Measurements from ENCODE around the gene TSKU. TPM values are rescaled to one million over a fixed set of nuclear protein-coding genes. Genes with fewer than 3 reads are reported as not detected.

The TSKU gene
- total and polyA plus RNA-seq, 9 of the 15 experiments (the other 6 are each of a cell fraction or from before 2014, with no cell fraction given), result 0.60 to 11.9 (median 8.4) TPM

DNA sequence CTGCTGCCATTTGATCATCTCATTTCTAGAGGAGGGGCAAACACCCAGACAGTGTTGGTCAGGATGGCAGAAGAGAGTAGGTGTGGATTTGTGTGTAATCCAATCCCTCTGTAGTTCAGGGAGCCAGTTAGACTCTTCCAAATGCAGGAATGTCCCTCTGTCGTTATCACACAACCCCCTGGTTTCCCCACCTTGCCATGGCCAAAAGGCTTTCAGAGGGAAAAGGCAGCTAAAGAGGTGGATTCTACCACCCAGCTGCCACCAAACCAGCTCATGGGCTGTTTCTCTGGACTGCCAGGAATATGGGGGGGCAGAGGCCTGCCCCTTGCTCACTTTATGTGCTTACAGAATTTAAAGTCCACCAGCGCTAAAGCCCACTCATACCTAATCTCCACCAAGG, 18.1 kb downstream of the TSKU start:
- FAIRE-seq (no peak), ATAC-seq (no peak), DNase-seq (ENCODE audit: extremely low read depth in 1 of 4, low spot score in 3 of 4) (no peak)
- Histone ChIP-seq H3K27ac (ENCODE audit: extremely low read depth, low read depth, low read length) (no peak overlapping the region), H2AFZ (ENCODE audit: low read depth, low read length) (no peak overlapping the region), H3K36me3 (ENCODE audit: control insufficient read depth, insufficient read depth, low read length) (peaks cover 17% of the 10 kb centered on the region; the same call in 2 of the 3 replicates), H3K27me3 (ENCODE audit: control insufficient read depth in 2 of 2, insufficient read depth in 2 of 2, low read length in 2 of 2) (no peaks in the 10 kb centered on the region), H3K9me1 (ENCODE audit: control insufficient read depth, insufficient read depth, low read length) (peaks cover 2% of the 10 kb centered on the region), H3K4me3 (no peak overlapping the region), H3K9ac (ENCODE audit: insufficient read depth in 1 of 2, low read depth in 2 of 2, low read length in 2 of 2) (no peak overlapping the region), H3K79me2 (ENCODE audit: control insufficient read depth, insufficient read depth, low read length) (no peaks in the 10 kb centered on the region), H3K4me1 (replicated peaks in 1 of 2; ENCODE audit: control insufficient read depth in 2 of 2, insufficient read depth in 2 of 2, low read length in 2 of 2) (peaks cover 5 to 20% of the 10 kb centered on the region in 2 experiments; a peak in 3 of 5 replicates), H3K4me2 (ENCODE audit: insufficient read depth, low read length) (no peak overlapping the region), H3K9me3 (replicated peaks; ENCODE audit: control insufficient read depth, insufficient read depth, low read depth, low read length) (no peaks in the 10 kb centered on the region), H4K20me1 (replicated peaks; ENCODE audit: control insufficient read depth, insufficient read depth, low read length) (peaks cover 3% of the 10 kb centered on the region)
- intact Hi-C loops (cut with micrococcal nuclease) (loop anchor here (5.0 kb wide), 1 partner anchor 36 kb away; no protein-coding TSS in a partner anchor), in situ Hi-C loops (cut with MboI) (no loop called here)
- ChIA-PET POLR2A (interaction anchor here (0.6 to 1.6 kb wide), 5 partner anchors 9 to 80 kb away, joined by 3 to 4 read pairs (median 3); no protein-coding TSS in a partner anchor), CTCF (ENCODE audit: low intra/inter-chr PET ratio) (interaction anchor here (5.4 kb wide), 1 partner anchor 67 kb away, joined by 39 read pairs; no protein-coding TSS in a partner anchor)
- WGBS (ENCODE audit: insufficient coverage, low coverage, missing lambda C conversion rate), result 51% methylated on average over 2 of the region's 2 CpGs
- BruUV-seq (replicated peaks), result no TSS peak
- TF ChIP-seq POLR2A (conservative IDR thresholded peaks at IDR 0.05) (no peak), NEUROD1 (IDR thresholded peaks at IDR 0.05; ENCODE audit: borderline replicate concordance, low read depth, low read length, partially characterized antibody) (no peak), CCAR2 (IDR thresholded peaks at IDR 0.05; ENCODE audit: low read depth, low read length) (no peak), ZNF121 (CRISPR knock-in tag; conservative IDR thresholded peaks at IDR 0.05) (no peak), ZNF431 (CRISPR knock-in tag; IDR thresholded peaks at IDR 0.05) (no peak), BHLHE40 (IDR thresholded peaks at IDR 0.05; ENCODE audit: low read length) (no peak), FOXA3 (CRISPR knock-in tag; conservative IDR thresholded peaks at IDR 0.05 in 1 of 2, IDR thresholded peaks at IDR 0.05 in 1 of 2) (no peak), TOE1 (IDR thresholded peaks at IDR 0.05; ENCODE audit: borderline replicate concordance) (no peak), TOE1 (CRISPR knock-in tag; IDR thresholded peaks at IDR 0.05; ENCODE audit: borderline replicate concordance, low read depth) (no peak), ZNF444 (CRISPR knock-in tag; IDR thresholded peaks at IDR 0.05) (no peak)
- TF ChIP-seq, protein P1, sequence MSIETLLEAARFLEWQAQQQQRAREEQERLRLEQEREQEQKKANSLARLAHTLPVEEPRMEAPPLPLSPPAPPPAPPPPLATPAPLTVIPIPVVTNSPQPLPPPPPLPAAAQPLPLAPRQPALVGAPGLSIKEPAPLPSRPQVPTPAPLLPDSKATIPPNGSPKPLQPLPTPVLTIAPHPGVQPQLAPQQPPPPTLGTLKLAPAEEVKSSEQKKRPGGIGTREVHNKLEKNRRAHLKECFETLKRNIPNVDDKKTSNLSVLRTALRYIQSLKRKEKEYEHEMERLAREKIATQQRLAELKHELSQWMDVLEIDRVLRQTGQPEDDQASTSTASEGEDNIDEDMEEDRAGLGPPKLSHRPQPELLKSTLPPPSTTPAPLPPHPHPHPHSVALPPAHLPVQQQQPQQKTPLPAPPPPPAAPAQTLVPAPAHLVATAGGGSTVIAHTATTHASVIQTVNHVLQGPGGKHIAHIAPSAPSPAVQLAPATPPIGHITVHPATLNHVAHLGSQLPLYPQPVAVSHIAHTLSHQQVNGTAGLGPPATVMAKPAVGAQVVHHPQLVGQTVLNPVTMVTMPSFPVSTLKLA (conservative IDR thresholded peaks at IDR 0.05), result no peak

Measured in K562 (cell line).